Activated naive CD4-positive, alpha-beta T cell treated with anti-CD3 and anti-CD28 coated beads, Interleukin-2, amount 10 ng/mL, durations not matched to agents 7 days and 5 days (primary cell): ENCODE results near the gene INPP5F.

ENCODE experiments used
- CTCF ChIA-PET: fragments of 350-600 bp; sonication (Branson Sonifier 250); formaldehyde crosslinking; loops from one replicate; lab custom pipeline; 2021; ENCODE audit warnings: antibody characterized with exemption; lab: Charles Lee
- DNase-seq: peaks from one replicate; pipeline ENCODE4 v3.0.0-alpha.2; 2020
- H3K27ac Mint-ChIP-seq: one replicate; pipeline ENCODE4 v1.8.0; 2021; ENCODE audit warnings: mild to moderate bottlenecking, moderate library complexity, mixed read lengths
- H3K27me3 Mint-ChIP-seq: one replicate; pipeline ENCODE4 v1.8.0; 2021; ENCODE audit warnings: mild to moderate bottlenecking, mixed read lengths
- H3K36me3 Mint-ChIP-seq: one replicate; pipeline ENCODE4 v1.8.0; 2021; ENCODE audit warnings: mixed read lengths
- H3K4me1 Mint-ChIP-seq: one replicate; pipeline ENCODE4 v1.8.0; 2021; ENCODE audit warnings: mixed read lengths
- H3K4me3 Mint-ChIP-seq: one replicate; pipeline ENCODE4 v1.8.0; 2021; ENCODE audit warnings: mild to moderate bottlenecking, moderate library complexity, mixed read lengths
- H3K9me3 Mint-ChIP-seq: one replicate; pipeline ENCODE4 v1.8.0; 2021; ENCODE audit warnings: mixed read lengths

Gene INPP5F

GRCh38 chr10:119725828-119726675 is at the start of gene INPP5F:
TSS of gene INPP5F (plus strand) at chr10:119726050. CDS start at chr10:119726263, 213 bp downstream.
- peaks cover 4% of the 10 kb centered on the region for H3K36me3 Mint-ChIP-seq
- DNase-seq, result peak; percentile 100
- H3K4me1 Mint-ChIP-seq, result peaks cover 49% of the 10 kb centered on the region
- peak within 1 kb of the TSS; percentile 78 for H3K27ac Mint-ChIP-seq
- CTCF ChIA-PET, result interaction anchor here (0.6 to 2.1 kb wide), 13 partner anchors 9 to 640 kb away, joined by 3 to 14 read pairs (median 3); no protein-coding TSS in a partner anchor
- peak within 1 kb of the TSS; percentile 87 for H3K4me3 Mint-ChIP-seq
- H3K27me3 Mint-ChIP-seq, result no peaks in the 10 kb centered on the region
- no peaks in the 10 kb centered on the region for H3K9me3 Mint-ChIP-seq

- Mint-ChIP-seq H3K4me1 (peaks cover 2% of the 10 kb centered on the region), H3K4me3 (no peak overlapping the region), H3K27me3 (peaks cover 12% of the 10 kb centered on the region), H3K27ac (no peak overlapping the region), H3K9me3 (no peaks in the 10 kb centered on the region), H3K36me3 (peaks cover 34% of the 10 kb centered on the region)
- CTCF ChIA-PET, result interaction anchor here (1.6 kb wide), 1 partner anchor 10 kb away, joined by 4 read pairs; no protein-coding TSS in a partner anchor
- no peak for DNase-seq
Observed at GRCh38 chr10:119677126-119677525, 48.7 kb upstream of the INPP5F start.

- peaks cover 17% of the 10 kb centered on the region for H3K27me3 Mint-ChIP-seq
- H3K4me3 Mint-ChIP-seq, result no peak overlapping the region
- no peak for DNase-seq
- H3K36me3 Mint-ChIP-seq, result peaks cover 28% of the 10 kb centered on the region
- no peak overlapping the region for H3K27ac Mint-ChIP-seq
- peaks cover 5% of the 10 kb centered on the region for H3K4me1 Mint-ChIP-seq
- CTCF ChIA-PET, result no interaction called here
- H3K9me3 Mint-ChIP-seq, result no peaks in the 10 kb centered on the region
Observed at GRCh38 chr10:119677904-119678755, 47.7 kb upstream of the INPP5F start.

GRCh38 chr10:119679480-119679829 is 46.4 kb upstream of the INPP5F start:
- no peak overlapping the region for H3K4me3 Mint-ChIP-seq
- H3K27ac Mint-ChIP-seq, result no peak overlapping the region
- no peaks in the 10 kb centered on the region for H3K9me3 Mint-ChIP-seq
- H3K4me1 Mint-ChIP-seq, result peaks cover 5% of the 10 kb centered on the region
- peaks cover 25% of the 10 kb centered on the region for H3K27me3 Mint-ChIP-seq
- H3K36me3 Mint-ChIP-seq, result peaks cover 16% of the 10 kb centered on the region
- no peak for DNase-seq
- CTCF ChIA-PET, result no interaction called here

GRCh38 chr10:119680050-119680449 is 45.8 kb upstream of the INPP5F start:
- peaks cover 5% of the 10 kb centered on the region for H3K4me1 Mint-ChIP-seq
- peaks cover 15% of the 10 kb centered on the region for H3K36me3 Mint-ChIP-seq
- H3K27ac Mint-ChIP-seq, result no peak overlapping the region
- peaks cover 25% of the 10 kb centered on the region for H3K27me3 Mint-ChIP-seq
- DNase-seq, result no peak
- no peaks in the 10 kb centered on the region for H3K9me3 Mint-ChIP-seq
- CTCF ChIA-PET, result interaction anchor here (0.8 kb wide), 1 partner anchor 70 kb away, joined by 3 read pairs; no protein-coding TSS in a partner anchor
- H3K4me3 Mint-ChIP-seq, result no peak overlapping the region

- CTCF ChIA-PET, result interaction anchor here (0.6 to 0.8 kb wide), 2 partner anchors 33 to 70 kb away, joined by 3 read pairs; no protein-coding TSS in a partner anchor
- Mint-ChIP-seq H3K27ac (no peak overlapping the region), H3K4me3 (no peak overlapping the region), H3K9me3 (no peaks in the 10 kb centered on the region), H3K4me1 (peaks cover 5% of the 10 kb centered on the region), H3K36me3 (peaks cover 15% of the 10 kb centered on the region), H3K27me3 (peaks cover 25% of the 10 kb centered on the region)
- no peak for DNase-seq
Observed at GRCh38 chr10:119680650-119681081, 45.2 kb upstream of the INPP5F start.

- Mint-ChIP-seq H3K27me3 (peaks cover 17% of the 10 kb centered on the region), H3K4me3 (no peak overlapping the region), H3K4me1 (peaks cover 17% of the 10 kb centered on the region), H3K36me3 (no peaks in the 10 kb centered on the region), H3K9me3 (no peaks in the 10 kb centered on the region), H3K27ac (peak overlapping the region; percentile 63)
- CTCF ChIA-PET, result interaction anchor here (0.7 to 7.8 kb wide), 36 partner anchors 8 to 1048 kb away, joined by 3 to 72 read pairs (median 4); partner anchors contain the start of genes INPP5F and MCMBP
- peak; percentile 81 for DNase-seq
Observed at GRCh38 chr10:119686465-119687191, 39.2 kb upstream of the INPP5F start.

GRCh38 chr10:119687192-119688032 is 38.4 kb upstream of the INPP5F start:
- no peaks in the 10 kb centered on the region for H3K36me3 Mint-ChIP-seq
- no peak for DNase-seq
- H3K4me1 Mint-ChIP-seq, result peaks cover 12% of the 10 kb centered on the region
- H3K27me3 Mint-ChIP-seq, result peaks cover 10% of the 10 kb centered on the region
- CTCF ChIA-PET, result interaction anchor here (0.7 to 7.8 kb wide), 36 partner anchors 8 to 1047 kb away, joined by 3 to 72 read pairs (median 4); partner anchors contain the start of genes INPP5F and MCMBP
- H3K4me3 Mint-ChIP-seq, result no peak overlapping the region
- no peak overlapping the region for H3K27ac Mint-ChIP-seq
- H3K9me3 Mint-ChIP-seq, result no peaks in the 10 kb centered on the region

GRCh38 chr10:119688033-119688508 is 37.8 kb upstream of the INPP5F start:
- CTCF ChIA-PET, result interaction anchor here (0.9 to 7.8 kb wide), 15 partner anchors 13 to 649 kb away, joined by 3 to 72 read pairs (median 7); partner anchors contain the start of gene INPP5F
- Mint-ChIP-seq H3K4me1 (peaks cover 12% of the 10 kb centered on the region), H3K4me3 (no peak overlapping the region), H3K27me3 (peaks cover 8% of the 10 kb centered on the region), H3K27ac (no peak overlapping the region), H3K36me3 (no peaks in the 10 kb centered on the region), H3K9me3 (no peaks in the 10 kb centered on the region)
- no peak for DNase-seq

- Mint-ChIP-seq H3K4me1 (peaks cover 12% of the 10 kb centered on the region), H3K36me3 (no peaks in the 10 kb centered on the region), H3K27ac (no peak overlapping the region), H3K9me3 (no peaks in the 10 kb centered on the region), H3K4me3 (no peak overlapping the region), H3K27me3 (no peaks in the 10 kb centered on the region)
- no peak for DNase-seq
- CTCF ChIA-PET, result interaction anchor here (0.9 to 6.2 kb wide), 4 partner anchors 15 to 171 kb away, joined by 3 to 59 read pairs (median 4); no protein-coding TSS in a partner anchor
Observed at GRCh38 chr10:119689016-119689580, 36.8 kb upstream of the INPP5F start.

GRCh38 chr10:119691726-119692125 is 34.1 kb upstream of the INPP5F start:
- Mint-ChIP-seq H3K27me3 (peaks cover 12% of the 10 kb centered on the region), H3K9me3 (no peaks in the 10 kb centered on the region), H3K4me1 (peaks cover 7% of the 10 kb centered on the region), H3K36me3 (no peaks in the 10 kb centered on the region), H3K4me3 (no peak overlapping the region), H3K27ac (no peak overlapping the region)
- no peak for DNase-seq
- CTCF ChIA-PET, result interaction anchor here (0.8 to 1.0 kb wide), 2 partner anchors 59 to 167 kb away, joined by 3 to 4 read pairs; no protein-coding TSS in a partner anchor

GRCh38 chr10:119693262-119693957 is 32.4 kb upstream of the INPP5F start:
- no peak for DNase-seq
- H3K4me1 Mint-ChIP-seq, result no peaks in the 10 kb centered on the region
- H3K4me3 Mint-ChIP-seq, result no peak overlapping the region
- H3K36me3 Mint-ChIP-seq, result no peaks in the 10 kb centered on the region
- H3K9me3 Mint-ChIP-seq, result no peaks in the 10 kb centered on the region
- CTCF ChIA-PET, result no interaction called here
- peaks cover 12% of the 10 kb centered on the region for H3K27me3 Mint-ChIP-seq
- no peak overlapping the region for H3K27ac Mint-ChIP-seq
